Sigmoid colon (tissue), 4 donors: ENCODE measurements around the gene SLIT3.

Experiments used
- CTCF ChIP-seq, 4 experiments: fragments of 450-650 bp in 3 of 4; fragments of 200-600 bp in 1 of 4; IDR thresholded peaks; one replicate each; pipeline ENCODE4 v1.5.1; 2016 to 2019; ENCODE audit warnings: antibody characterized with exemption in 4 of 4, mild to moderate bottlenecking in 3 of 4, moderate library complexity in 2 of 4
- EP300 ChIP-seq, 4 donors: sonication (generic); formaldehyde crosslinking; IDR thresholded peaks; one replicate each; pipeline ENCODE4 v1.6.1; 2017; ENCODE audit warnings: antibody characterized with exemption in 4 of 4
- POLR2A ChIP-seq, 2 donors: fragments of 450-650 bp; IDR thresholded peaks; one replicate each; pipeline ENCODE4 v1.6.1; 2016; ENCODE audit warnings: antibody characterized with exemption in 2 of 2, mild to moderate bottlenecking in 2 of 2, moderate library complexity in 2 of 2
- POLR2AphosphoS5 ChIP-seq, 4 donors: sonication (generic); formaldehyde crosslinking; IDR thresholded peaks; one replicate each; pipeline ENCODE4 v1.6.1; 2017; ENCODE audit warnings: antibody characterized with exemption in 4 of 4

- no peak for TF ChIP-seq CTCF (IDR thresholded peaks at IDR 0.05)
- TF ChIP-seq POLR2A (IDR thresholded peaks at IDR 0.05), result no peak
- no peak for TF ChIP-seq POLR2AphosphoS5 (IDR thresholded peaks at IDR 0.05)
- TF ChIP-seq EP300 (IDR thresholded peaks at IDR 0.05), result no peak
Measured at GRCh38 chr5:168817591-168817990, 483.3 kb downstream of the SLIT3 start.
